GM21367 (cell line): Measurements from ENCODE around the gene SSU72.
"Not testable (repeated sequence)": the region's sequence is repeated elsewhere in the genome, so short reads cannot be mapped to it uniquely, and the experiment has no call there.

Source experiments
- ATAC-seq: cut with Tn5 transposase; IDR thresholded peaks from one replicate; pipeline ENCODE4 v1.9.1; 2021; ENCODE audit not compliant: unreplicated experiment

Gene SSU72

DNA sequence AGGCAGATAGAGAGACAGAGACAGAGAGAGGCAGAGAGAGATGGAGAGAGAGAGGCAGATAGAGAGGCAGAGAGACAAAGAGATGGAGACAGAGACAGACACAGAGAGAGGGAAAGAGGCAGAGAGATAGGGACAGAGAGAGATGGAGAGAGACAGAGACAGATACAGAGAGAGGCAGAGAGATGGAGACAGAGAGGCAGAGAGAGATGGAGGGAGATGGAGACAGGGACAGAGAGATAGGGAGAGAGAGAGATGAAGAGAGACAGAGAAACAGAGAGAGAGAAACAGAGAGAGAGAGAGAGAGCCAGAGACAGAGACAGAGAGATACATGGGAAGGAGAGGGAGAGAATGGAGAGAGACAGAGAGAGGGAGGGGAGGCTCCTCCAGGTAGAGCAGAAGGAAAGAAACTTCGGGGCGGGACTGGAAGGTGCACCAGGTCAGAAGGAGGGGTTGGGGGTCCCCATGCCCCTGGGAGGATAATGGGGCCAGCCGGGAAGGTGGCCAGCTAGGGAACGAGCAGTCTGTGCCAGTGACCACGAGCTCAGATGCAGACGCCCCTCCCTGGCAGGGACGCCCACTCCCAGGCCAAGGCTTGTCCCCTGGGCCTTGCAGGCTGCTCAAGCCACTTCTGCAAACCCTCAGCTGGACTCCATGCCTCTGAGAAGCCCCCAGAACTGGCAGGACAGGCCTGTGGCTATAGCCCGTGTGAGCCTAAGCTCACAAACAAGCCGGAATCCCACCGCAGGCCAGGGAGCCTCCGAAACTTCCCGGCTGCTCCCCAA, 22.0 kb upstream of the SSU72 start:
- ATAC-seq: no peak

GRCh38 chr1:1595341-1595740, 20.7 kb upstream of the SSU72 start:
- not testable (repeated sequence) for ATAC-seq

DNA sequence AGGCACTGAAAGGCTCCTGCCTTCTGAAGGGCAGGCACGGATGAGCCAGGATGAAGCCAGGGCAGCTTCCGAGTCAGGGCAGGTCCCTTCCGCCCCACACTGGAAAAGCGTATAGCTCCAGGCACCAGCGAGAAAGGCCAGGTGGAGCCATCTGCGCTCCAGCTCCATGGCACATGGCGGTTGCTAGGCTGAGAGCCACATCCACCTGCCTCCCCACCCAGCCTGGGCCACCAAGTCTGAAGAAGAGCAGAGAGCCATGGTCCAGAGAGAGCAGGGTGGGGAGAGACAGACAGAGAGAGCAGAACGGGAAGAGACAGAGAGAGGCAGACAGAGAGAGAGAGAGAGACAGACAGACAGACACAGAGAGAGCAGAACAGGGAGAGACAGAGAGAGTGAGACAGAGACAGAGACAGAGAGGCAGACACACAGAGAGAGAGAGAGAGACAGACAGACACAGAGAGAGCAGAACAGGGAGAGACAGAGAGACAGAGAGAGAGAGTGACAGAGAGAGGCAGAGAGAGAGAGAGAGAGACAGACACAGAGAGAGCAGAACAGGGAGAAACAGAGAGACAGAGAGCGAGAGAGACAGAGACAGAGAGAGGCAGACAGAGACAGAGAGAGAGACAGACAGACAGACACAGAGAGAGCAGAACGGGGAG, 20.1 kb upstream of the SSU72 start:
- ATAC-seq: no peak

GRCh38 chr1:1593834-1594601, 19.4 kb upstream of the SSU72 start:
- ATAC-seq: no peak

GRCh38 chr1:1591452-1591851, 16.8 kb upstream of the SSU72 start:
- ATAC-seq: no peak

DNA sequence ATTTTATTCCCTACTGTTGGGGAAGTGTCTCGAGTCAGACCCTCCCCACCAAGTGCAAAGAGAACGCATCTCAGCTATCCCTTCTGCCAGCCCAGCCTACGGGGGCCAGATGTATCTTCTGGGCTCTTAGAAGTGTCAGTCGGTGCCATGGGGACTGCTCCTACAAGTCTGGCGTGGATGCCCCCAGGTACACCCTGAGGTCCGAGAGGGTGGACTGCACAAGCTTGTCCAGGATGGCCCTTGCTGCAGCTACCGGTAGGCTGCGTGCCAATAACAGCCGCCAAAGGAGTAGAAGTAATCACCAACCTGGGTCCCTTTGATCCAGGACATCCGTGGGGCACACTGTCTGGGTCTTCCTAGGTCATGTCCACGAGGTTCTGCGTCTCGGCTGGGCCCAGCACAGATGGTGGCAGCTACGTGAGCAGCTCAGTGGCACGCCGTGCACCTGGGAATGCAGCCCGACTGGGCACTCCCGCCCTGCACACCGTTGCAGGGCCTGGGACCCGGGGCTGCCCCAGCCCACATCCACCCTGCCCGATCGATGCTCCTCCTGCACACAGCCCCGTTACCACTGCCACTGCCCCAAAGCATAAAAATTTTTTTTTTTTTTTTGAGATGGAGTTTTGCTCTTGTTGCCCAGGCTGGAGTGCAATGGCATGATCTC, 8.8 kb upstream of the SSU72 start:
- ATAC-seq: no peak

GRCh38 chr1:1582585-1583346, 8.1 kb upstream of the SSU72 start:
- no peak for ATAC-seq

GRCh38 chr1:1578371-1578940, 3.8 kb upstream of the SSU72 start:
- ATAC-seq: no peak

- no peak for ATAC-seq
Observed at GRCh38 chr1:1577367-1578011, 2.8 kb upstream of the SSU72 start.

GRCh38 chr1:1573843-1574720, 581 bp downstream of the SSU72 start:
- ATAC-seq: peak; percentile 50

GRCh38 chr1:1569341-1569740, 5.3 kb downstream of the SSU72 start:
- no peak for ATAC-seq

GRCh38 chr1:1567891-1568291, 6.8 kb downstream of the SSU72 start:
- ATAC-seq: no peak

- ATAC-seq: no peak
Observed at GRCh38 chr1:1567152-1567875, 7.3 kb downstream of the SSU72 start.

- no peak for ATAC-seq
Observed at GRCh38 chr1:1565340-1565739, 9.3 kb downstream of the SSU72 start.

- no peak for ATAC-seq
Observed at GRCh38 chr1:1564268-1564667, 10.4 kb downstream of the SSU72 start.

DNA sequence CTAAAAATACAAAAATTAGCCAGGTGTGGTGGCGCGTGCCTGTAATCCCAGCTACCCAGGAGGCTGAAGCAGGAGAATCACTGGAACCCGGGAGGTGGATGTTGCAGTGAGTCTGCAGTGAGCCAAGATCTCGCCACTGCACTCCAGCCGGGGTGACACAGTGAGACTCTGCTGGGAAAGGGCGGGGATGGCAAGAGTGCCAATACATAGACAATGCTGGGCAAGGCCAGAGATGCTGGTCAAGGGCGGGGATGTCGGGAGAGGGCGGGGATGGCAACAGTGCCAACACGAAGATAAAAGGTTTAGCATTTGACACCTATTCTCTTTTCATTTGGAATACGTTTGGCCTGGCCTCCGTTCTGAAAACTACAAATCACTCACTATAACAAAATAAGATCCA, 11.0 kb downstream of the SSU72 start:
- ATAC-seq: no peak

GRCh38 chr1:1562556-1563195, 12.0 kb downstream of the SSU72 start:
- no peak for ATAC-seq
